GM21619 (cell line): ENCODE results near the gene ATRNL1.

Experiments
- ATAC-seq: cut with Tn5 transposase; IDR thresholded peaks from one replicate; pipeline ENCODE4 v1.9.1; 2021; ENCODE audit not compliant: unreplicated experiment

Gene ATRNL1

DNA sequence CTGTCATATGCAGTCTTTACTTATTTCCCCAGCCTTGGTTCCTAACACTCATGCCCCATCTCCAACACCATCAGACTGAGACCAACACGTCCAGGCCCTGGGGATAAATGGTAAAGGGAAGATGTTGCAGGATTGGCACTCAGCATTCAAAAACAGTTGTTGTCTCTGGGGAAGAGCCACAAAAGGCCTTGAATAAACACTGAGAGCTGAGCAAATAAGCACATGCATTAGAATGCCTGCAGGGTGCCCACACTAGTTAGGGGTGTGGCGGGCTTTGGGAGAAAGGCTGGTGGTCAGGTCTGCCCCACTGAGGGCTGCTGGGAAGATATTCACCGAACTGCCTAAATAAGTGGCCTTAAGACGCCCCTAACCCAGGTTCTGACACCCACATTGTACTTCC lies 788.9 kb downstream of the ATRNL1 start:
- no peak for ATAC-seq

DNA sequence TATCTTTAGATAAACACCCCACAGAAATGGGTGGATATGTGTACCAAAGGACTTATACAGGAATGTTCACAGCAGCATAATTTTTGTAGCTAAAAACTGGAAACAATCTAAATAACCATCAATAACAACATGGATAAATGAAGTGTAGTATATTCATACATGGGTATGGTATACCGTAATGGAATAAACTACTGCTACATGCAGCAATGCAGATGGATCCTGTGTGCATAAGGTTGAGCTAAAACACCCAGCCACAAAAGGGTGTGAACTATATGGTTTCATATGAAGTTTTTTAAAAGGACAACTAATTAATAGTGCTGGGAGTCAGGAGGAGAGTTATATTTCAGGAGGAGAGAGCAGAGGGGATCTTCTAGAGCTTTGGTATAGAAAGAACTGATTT lies 790.2 kb downstream of the ATRNL1 start:
- ATAC-seq: no peak

DNA sequence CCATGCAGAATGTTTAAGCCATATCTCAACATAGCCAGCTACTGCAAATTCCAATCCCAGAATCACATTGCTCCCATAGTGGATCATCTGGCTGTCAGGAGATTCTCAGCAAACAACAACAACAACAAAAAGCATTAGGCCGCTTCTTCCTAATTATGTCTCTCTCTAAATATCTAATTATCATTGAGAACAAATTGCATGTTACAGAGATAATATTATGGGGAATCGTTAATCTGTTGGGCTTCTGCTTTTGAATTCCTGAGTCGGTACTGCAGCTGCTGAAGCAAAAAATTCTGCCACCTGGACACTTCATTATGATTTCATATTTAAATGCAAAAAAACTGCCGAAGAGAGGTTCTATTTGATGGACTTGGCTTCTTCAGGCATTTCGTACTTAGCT lies 791.2 kb downstream of the ATRNL1 start:
- ATAC-seq: no peak

DNA sequence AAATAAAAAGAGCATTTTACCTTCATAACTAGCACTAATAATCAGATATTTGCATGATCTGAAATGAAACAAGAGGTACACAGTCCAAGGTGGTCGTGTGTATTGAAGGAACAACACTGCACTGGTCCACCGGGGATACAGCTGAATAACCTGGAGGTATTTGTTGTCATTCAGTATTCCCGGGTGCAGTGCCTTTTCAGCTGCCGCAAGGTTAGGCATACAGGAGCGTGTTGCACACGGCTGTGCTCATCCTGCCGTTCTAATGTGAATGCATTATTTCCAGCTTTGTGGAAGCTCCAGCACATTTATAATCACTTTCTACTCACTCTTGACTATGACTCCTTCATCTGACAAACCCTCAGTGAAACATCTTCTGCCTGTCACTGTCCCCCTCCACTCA lies 802.0 kb downstream of the ATRNL1 start:
- no peak for ATAC-seq

DNA sequence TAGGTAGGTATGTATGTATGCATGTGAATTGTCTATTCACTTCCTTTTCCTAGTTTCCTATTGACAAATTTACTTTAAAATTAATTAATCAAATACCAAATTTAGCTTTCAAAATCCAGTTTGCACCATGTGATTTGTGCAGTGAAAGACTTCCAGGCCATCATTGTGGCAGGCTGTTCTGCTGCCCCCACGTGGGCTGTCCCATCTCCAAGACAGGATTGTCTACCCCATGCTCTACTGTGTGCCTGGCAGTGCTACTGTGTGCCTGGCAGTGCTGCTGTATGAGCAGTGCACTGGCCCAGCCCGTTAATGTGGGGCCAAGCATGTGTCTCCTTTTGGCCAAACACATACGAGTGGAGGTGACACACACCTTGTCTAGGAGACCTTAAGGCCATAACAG lies 805.1 kb downstream of the ATRNL1 start:
- ATAC-seq: no peak

DNA sequence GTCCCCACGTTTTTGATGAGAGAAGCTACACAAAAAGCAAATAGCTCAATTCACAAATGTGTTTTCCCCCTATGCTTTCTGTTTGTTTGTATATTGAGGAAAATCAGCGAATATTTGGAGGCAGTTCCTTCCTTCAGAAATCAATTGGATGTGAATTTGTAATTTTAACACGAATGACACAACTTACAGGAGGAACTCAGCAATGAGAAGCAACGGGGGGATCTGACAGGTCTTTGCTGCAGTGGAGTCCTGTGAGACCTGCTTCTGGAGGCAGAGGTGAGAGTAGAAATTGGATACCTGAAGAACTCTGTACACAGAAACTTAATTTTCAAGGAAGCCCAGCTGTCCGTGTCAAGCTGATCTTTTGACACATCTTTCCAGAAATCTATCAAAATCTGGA lies 809.4 kb downstream of the ATRNL1 start:
- no peak for ATAC-seq

DNA sequence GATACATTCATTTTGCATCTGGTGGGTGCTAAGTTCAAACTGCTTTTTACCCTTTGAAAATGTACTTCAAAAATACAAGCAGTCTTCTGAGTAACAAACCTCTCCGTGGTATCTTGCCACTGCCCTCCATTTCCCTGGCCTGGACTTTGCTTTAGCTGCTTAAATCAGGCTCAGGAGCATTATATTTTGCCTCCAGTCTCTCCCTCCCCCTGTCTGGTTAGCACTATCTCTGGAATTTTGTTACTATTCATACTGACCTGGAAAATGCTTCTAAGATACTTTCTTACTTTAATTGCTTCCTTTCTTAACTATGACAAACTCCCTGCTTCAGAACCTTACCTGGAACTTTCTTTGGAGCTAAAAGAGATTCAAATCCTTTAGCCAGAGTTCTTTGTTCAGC lies 810.0 kb downstream of the ATRNL1 start:
- no peak for ATAC-seq

DNA sequence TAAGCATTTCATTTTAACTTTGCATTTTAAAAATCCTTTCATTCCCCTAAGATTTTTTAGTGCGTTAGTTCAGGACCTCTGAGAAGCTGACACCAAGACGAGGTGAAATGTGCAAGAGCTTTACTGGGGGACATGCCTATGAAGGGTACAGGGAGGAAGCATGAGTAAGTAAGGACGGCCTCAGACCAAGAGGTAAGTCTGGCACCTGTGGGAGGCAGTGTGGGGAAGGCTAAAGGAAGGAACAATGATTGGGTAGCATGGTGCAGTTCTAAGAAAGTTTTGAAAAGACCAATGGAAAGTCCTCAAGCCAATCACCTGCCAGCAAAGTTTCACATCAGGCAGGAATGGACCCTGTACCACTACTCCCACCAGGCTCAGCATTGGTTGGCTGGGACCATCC lies 810.7 kb downstream of the ATRNL1 start:
- no peak for ATAC-seq

DNA sequence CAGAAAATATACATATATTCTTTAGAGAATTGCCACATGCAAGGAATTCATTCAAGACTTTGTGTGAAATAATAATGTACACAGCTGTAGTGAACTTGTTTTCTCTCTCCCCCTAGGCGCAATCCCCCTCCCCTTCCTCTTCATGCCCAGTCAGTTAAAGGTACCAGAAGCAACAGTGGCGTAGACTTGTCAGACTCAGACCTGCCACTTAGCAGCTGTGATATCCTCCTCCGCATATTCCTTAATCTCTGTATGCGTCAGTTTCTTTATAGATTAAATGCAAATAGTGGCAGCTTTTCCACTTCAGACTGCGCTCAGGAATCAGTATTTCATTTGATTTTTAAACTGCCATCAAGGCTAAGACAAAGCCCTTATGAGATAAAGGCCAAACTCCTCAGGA lies 815.9 kb downstream of the ATRNL1 start:
- no peak for ATAC-seq

DNA sequence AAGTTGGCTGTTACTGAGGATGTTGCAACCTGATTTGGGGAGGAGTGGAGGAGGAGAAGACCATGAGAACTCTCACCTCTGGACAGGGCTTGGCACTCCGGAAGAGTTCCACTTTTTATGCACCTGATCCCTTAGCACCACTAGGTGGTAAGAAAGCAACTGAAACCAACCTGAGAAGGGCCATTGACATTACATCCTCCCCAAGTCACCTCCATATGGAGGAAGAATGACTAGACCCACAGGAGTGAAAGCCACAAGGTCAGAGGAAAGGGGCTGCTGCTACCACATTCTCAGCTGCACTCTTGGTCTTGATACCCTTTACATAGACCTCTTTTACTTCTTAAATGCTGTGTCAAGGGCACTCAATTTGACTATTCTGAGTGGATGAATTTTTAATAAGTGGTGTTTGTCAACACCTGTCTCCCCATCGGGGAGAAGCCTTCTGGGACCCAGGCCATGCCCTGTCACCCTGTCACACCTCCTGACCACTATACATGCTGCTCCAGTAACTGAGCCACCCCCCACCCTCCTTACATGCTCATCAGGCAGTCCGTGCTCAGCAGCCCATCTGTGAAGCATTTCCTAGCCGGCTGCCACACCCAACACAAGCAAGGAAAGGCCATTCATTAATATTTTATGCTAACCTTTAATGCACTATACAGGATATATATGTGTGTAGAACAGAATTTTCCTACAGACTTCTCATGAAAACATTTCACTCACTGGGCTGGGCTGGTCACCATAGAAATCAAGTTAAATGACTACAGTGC lies 817.0 kb downstream of the ATRNL1 start:
- no peak for ATAC-seq

DNA sequence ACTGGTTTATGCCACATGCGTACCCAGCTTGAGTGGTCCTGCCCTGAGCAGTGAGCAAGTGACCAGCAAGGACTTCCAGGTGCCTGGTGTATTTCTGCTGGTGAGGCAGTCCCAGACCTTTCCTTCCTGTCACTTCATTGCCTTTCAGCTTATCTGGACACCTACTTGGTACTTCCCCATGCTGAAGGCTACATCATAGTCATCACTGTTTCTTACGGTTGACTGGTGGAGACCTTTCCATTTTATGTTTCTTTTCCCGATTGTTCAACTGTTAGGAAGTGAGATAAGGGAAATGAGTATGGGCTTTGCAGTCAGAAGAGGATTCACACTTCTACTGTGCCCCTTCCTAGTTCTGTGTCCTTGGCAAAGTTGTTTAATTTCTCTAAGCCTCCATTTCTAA lies 821.3 kb downstream of the ATRNL1 start:
- no peak for ATAC-seq

DNA sequence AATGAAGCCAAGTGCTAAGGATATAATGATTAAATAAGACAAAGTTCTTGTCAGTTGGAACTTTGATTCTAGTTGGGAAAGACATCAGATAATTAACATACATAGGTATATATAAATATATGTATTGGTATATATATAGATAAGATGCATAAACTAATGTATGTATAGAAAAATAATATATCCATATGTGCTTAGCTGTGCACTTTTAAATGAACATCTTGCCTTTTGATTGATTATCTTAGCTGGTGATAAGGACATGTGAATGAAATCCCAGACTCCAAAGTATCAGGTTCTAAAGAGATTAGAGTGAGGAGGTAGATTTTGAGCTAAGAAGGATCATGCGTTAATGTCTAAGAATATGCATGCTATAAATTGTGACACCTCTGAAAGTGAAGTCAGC lies 822.3 kb downstream of the ATRNL1 start:
- ATAC-seq: no peak

DNA sequence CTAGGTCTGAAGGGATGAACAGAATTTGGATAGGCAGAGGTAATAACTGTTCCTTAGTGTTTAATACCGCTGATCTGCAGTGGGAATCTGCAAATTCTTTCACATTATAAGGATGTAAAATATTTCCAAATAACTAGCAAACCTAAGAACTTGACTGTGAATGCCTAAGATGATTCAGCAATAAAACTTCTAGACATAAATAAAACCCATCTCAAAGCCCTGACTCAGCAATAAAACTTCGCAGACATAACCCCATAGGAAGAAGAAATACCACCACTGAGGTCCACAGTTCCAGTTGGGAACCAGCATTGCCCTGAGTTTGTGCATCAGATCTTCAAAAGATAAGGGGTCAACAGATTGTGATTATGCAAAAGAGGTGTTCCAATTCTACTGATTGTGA lies 825.6 kb downstream of the ATRNL1 start:
- ATAC-seq: no peak

DNA sequence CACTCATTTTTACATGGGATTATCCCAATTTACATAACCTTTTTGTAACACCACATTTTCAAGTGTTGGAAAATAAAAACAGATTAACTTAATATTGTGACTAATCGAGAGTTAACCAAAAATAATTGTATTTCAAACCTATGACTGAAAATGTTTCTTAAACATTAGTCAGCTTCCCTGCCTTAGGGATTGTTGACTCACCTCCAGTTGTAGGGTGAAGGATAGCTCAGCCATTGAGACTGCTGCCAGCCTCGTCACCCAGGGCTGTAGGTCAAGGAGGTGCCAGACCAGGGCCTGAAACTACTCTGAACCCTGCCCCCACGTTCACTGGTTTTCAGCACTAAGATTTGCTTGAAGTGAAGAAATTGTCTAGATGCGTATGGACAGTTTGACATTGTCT lies 828.6 kb downstream of the ATRNL1 start:
- no peak for ATAC-seq

DNA sequence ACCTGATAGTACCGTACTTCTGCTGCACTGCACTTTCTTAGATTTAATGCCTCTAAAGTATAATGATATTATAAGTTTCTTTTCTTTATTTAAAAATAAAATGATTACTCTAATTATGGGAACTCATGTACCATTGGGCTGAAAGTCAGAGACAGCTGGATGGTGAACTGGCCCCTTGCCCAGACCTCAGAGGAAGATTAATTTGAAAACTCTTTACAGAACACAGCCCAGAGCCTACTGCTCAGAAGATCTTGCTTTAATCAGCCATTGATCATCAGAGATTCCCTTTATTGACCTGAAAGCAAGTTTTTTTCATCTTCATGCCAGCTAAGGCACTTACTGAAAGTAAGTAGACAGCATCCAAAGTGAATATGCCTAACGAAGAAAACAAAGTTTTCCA lies 838.1 kb downstream of the ATRNL1 start:
- no peak for ATAC-seq

DNA sequence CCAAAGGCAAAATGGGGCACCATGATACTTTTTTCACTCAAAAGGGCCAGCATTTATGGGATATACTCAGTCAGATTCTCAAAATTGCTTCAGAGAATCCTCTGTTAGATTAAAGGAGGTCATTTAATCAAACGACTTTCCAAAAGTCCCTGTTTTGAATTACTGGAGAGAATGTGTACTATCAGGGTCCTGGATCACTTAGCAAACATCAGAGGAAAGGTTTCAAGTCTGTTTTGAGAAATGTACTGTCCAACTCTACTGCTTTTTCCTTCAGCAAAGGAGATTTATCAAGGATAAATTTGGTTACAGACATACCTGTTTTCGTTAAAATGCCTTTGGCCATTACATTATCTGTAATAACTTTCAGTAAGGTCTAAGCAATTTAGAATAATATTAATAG lies 838.9 kb downstream of the ATRNL1 start:
- no peak for ATAC-seq

DNA sequence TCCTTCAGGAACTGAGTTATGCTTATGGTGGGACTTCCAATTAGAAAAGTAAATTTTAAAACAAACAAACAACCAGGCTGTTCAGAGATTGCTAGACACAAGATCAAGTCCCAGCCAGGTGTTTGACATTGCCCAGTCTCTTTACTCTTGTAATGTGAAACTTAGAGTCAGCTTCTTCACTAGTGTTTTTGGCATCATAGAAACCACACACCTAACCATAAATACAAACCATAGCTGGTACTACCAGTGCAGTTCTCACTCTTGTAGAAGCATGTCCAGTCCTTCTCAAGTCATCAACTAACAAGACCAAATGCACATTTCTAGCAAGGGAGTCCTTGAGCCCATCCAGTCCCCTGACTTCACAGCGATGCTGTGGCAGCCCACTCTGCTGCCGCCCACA lies 839.9 kb downstream of the ATRNL1 start:
- ATAC-seq: no peak

DNA sequence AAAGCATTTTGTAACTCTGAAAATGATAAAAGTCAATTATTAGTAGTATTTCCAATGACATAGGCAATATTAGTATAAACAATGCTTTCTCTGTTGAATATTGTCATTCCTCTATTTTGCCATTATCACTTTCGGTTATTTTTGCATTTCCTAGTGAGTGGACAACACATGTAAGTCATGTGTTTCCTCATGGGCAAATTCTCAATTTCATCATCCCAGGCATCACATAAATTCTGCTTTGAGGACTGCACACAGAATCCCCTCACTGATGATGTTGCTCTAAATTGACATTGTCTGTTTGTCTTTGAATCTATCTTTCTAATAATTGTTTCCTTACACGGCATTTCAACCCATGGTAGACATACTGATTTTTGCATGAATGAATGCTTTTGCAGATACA lies 842.6 kb downstream of the ATRNL1 start:
- no peak for ATAC-seq

DNA sequence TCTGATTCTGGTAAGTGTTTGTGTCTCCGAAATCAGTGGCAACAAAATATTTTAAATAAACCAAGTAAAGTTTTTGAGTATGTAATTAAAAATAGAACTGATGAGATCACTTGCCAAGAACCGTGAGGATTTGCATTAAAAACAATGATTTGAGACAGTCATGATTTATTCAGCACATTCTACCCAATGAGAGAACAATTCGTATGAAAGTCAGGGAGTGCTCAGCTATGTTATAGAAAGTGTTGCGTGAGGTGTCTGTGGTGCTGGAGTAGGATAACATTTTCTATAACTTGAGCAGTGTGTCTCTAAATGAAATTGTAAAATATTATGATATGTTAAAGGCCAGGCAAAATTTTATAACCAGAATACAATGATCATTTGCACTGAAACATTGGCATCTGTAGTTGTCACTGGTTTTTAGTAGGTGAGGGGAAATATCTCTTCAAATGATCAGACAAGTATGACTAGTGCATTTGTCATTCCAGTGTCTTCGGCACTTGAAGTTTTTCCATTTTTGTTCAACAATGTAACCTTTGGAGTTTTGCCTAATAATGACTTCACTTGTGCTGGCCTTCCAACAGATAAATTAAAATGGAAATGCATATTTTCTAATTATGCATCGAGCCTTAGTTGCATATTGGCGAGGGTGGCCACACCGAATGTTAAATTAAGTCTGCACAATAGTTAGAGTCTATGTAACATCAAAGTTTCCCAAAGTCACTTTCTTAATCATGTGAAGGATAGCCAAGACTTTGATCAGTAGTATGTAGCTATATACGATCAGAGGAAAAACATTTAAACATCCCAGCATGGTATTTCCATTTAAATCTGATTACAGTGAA lies 844.0 kb downstream of the ATRNL1 start:
- ATAC-seq: no peak

DNA sequence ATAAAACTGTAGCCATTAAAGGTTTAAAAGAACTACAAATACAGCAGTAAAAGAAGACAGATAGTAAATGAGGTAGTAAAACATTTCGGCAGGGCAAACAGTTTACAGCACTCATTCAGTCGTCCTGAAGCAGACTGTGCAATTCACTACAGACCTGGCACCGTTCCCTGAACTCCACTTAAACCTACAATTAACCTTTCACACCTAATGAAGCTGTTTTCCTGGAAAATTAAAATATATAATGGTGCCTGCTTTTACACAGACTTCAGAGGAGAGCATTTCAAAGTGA lies 844.5 kb downstream of the ATRNL1 start:
- no peak for ATAC-seq

DNA sequence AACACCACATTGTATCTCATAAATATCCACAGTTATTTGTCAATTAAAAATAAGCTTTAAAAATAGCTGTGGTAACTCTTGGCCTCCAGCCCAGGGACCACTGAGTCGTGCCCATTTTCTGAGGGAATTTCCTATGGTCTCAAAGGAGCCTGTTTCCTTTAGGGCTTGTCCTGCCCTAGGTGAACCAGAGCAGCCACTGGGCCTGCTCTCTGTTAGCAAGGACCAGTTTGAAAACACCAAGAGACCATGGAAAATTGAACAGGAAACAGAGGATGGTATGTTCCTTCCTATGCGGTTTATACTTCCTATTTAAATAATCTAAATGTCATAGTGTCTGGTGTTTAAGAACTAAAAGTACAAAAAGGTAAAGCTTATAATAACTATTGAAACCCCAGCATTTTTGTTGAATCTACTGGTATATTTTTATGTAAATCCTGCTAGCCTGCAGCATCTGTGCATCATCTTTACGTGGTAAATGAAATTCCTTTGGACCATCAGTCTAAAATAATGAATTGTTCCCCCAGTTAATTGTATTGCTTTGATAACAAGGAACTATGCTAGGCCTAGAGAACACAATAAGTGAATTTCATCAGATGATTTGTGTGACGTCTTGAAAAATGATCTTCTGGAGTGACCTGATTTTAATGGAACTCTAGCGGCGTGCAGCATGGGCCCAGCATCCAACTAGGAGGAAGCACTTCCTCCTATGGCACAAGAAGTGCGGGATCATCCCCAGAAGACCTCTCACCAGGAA lies 846.1 kb downstream of the ATRNL1 start:
- ATAC-seq: no peak

DNA sequence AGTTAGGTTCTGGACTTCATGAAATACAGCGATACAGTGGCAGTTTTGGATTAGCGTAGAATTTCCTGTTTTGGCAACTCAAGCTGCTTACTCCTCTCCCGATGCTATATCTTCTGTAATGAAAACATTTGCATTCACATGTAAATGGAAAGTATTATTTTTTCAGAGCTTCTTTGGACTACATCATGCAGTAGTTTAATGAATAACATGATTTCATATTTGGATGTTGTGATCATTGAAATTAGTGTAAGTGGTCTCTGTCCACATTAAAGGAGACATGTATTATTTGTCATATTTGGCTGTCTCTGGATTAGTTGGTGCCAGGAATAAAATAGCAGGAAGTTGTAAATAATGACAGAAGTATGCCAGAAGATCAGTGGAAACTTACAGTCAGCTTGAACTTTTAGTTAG lies 848.2 kb downstream of the ATRNL1 start:
- ATAC-seq: no peak
